HG03196 (cell line): ENCODE data around the gene MARVELD1.
A peak's percentile ranks its signal among the peaks of the same experiment; 100 is the strongest.
"Not testable (repeated sequence)": the region's sequence is repeated elsewhere in the genome, so short reads cannot be mapped to it uniquely, and the experiment has no call there.

Experiments used
- ATAC-seq: cut with Tn5 transposase; IDR thresholded peaks from one replicate; pipeline ENCODE4 v1.9.1; 2021; ENCODE audit not compliant: unreplicated experiment

The MARVELD1 gene

GRCh38 chr10:97690133-97690532, 23.4 kb upstream of the MARVELD1 start:
- ATAC-seq: no peak

GRCh38 chr10:97698072-97698655, 15.4 kb upstream of the MARVELD1 start:
- ATAC-seq: not testable (repeated sequence)

- ATAC-seq: peak; percentile 81
Observed at GRCh38 chr10:97701438-97702069, 12.0 kb upstream of the MARVELD1 start.

- ATAC-seq: no peak
Observed at GRCh38 chr10:97703398-97704067, 10.0 kb upstream of the MARVELD1 start.

GRCh38 chr10:97704341-97704740, 9.2 kb upstream of the MARVELD1 start:
- ATAC-seq: no peak

GRCh38 chr10:97705006-97705670, 8.4 kb upstream of the MARVELD1 start:
- ATAC-seq: no peak

GRCh38 chr10:97707134-97707861, 6.2 kb upstream of the MARVELD1 start:
- no peak for ATAC-seq

GRCh38 chr10:97708167-97708566, 5.4 kb upstream of the MARVELD1 start:
- ATAC-seq: no peak

GRCh38 chr10:97708976-97709946, 4.3 kb upstream of the MARVELD1 start:
- ATAC-seq: no peak

GRCh38 chr10:97711640-97712572, 1.6 kb upstream of the MARVELD1 start:
- ATAC-seq: no peak

GRCh38 chr10:97713826-97714400, 383 bp downstream of the MARVELD1 start:
- peak; percentile 75 for ATAC-seq

GRCh38 chr10:97714401-97715258, 1.1 kb downstream of the MARVELD1 start:
- ATAC-seq: peak; percentile 20

- no peak for ATAC-seq
Observed at GRCh38 chr10:97715259-97715874, 1.8 kb downstream of the MARVELD1 start.

GRCh38 chr10:97717627-97718026, 4.1 kb downstream of the MARVELD1 start:
- ATAC-seq: no peak

- ATAC-seq: no peak
Observed at GRCh38 chr10:97718178-97718577, 4.6 kb downstream of the MARVELD1 start.

- ATAC-seq: no peak
Observed at GRCh38 chr10:97718659-97719142, 5.2 kb downstream of the MARVELD1 start.

- no peak for ATAC-seq
Observed at GRCh38 chr10:97719602-97720001, 6.1 kb downstream of the MARVELD1 start.
